OCI-LY1 (cell line): Measurements from ENCODE around the gene PRPSAP2.

Experiments
- EZH2 ChIP-seq: fragments of 200-600 bp; sonication (generic), shearing (Covaris generic); IDR thresholded peaks from 2 replicates; pipeline ENCODE4 v1.8.0; 2017; ENCODE audit warnings: borderline replicate concordance, mixed run types, mild to moderate bottlenecking, antibody characterized with exemption, low read length, moderate library complexity, mixed read lengths
- TF ChIP-seq, protein P1 (sequence below): fragments of 200-600 bp; sonication (generic), shearing (Covaris generic); IDR thresholded peaks from 2 replicates; pipeline ENCODE4 v1.5.1; 2017; ENCODE audit warnings: mild to moderate bottlenecking, antibody characterized with exemption, low read length, moderate library complexity, mixed read lengths

DNA sequence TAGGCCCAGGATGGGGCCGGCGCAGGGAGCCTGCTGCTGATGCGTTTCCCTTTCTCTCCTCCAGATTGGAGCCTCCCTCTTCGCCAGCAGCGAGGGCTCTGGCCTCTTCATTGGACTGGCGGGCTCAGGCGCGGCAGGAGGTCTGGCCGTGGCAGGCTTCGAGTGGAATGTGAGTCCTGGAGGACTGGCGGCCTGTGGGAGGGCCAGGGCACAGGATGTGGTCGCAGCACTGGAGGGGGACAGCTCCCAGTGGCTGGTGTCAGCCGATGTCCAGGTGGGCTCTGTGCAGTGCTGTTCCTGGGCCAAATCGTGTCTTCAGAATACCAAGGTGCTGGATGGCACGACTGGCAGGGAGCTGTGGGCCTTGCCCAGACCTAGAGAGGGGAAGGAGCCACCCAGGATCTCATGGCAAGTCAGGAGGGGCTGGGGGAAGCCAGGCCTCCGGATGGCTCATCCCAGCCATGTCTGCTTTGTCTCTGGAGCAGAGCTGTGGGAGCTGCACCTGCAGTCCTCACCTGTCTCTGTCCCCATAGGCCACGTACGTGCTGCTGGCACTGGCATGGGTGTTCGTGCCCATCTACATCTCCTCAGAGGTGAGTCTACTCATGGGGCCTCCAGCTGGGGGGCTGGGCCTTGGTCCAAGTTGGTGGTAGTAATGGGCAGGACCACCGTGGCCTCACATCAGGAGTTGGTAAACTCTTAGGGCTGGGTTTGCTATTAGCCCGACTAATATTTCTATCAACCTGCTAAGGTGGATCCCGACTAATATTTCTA is 101.3 kb downstream of the PRPSAP2 start:
- TF ChIP-seq, protein P1, sequence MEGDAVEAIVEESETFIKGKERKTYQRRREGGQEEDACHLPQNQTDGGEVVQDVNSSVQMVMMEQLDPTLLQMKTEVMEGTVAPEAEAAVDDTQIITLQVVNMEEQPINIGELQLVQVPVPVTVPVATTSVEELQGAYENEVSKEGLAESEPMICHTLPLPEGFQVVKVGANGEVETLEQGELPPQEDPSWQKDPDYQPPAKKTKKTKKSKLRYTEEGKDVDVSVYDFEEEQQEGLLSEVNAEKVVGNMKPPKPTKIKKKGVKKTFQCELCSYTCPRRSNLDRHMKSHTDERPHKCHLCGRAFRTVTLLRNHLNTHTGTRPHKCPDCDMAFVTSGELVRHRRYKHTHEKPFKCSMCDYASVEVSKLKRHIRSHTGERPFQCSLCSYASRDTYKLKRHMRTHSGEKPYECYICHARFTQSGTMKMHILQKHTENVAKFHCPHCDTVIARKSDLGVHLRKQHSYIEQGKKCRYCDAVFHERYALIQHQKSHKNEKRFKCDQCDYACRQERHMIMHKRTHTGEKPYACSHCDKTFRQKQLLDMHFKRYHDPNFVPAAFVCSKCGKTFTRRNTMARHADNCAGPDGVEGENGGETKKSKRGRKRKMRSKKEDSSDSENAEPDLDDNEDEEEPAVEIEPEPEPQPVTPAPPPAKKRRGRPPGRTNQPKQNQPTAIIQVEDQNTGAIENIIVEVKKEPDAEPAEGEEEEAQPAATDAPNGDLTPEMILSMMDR, result no peak
- no peak for TF ChIP-seq EZH2
